SU-DHL-6 (cell line): ENCODE data around the gene CCR5AS.
"Not testable (repeated sequence)": the region's sequence is repeated elsewhere in the genome, so short reads cannot be mapped to it uniquely, and the experiment has no call there.

ENCODE experiments used
- H2AFZ ChIP-seq: fragments of 200-600 bp; sonication (generic); 2 replicates; pipeline ENCODE4 v1.6.1; 2014; ENCODE audit warnings: low read depth, mild to moderate bottlenecking, moderate library complexity, mixed read lengths, antibody characterized with exemption, low read length; ENCODE audit not compliant: severe bottlenecking
- H3F3A ChIP-seq: fragments of 200-600 bp; shearing (Covaris generic); 2 replicates; pipeline ENCODE4 v1.6.0; 2016; ENCODE audit warnings: antibody characterized with exemption, mild to moderate bottlenecking; ENCODE audit not compliant: insufficient read depth
- H3K27ac ChIP-seq: fragments of 200-600 bp; sonication (generic); 2 replicates; pipeline ENCODE4 v1.5.1; 2016; ENCODE audit warnings: low read depth, mild to moderate bottlenecking, low read length, moderate library complexity, mixed read lengths
- H3K27me3 ChIP-seq: fragments of 200-600 bp; sonication (generic), shearing (Covaris generic); 2 replicates; pipeline ENCODE4 v1.6.0; 2014; ENCODE audit warnings: mild to moderate bottlenecking, low read length
- H3K36me3 ChIP-seq: fragments of 200-600 bp; sonication (generic); 2 replicates; pipeline ENCODE4 v1.6.1; 2014; ENCODE audit warnings: mild to moderate bottlenecking, low read length, mixed read lengths
- H3K4me2 ChIP-seq: fragments of 300-600, 200-600 bp; shearing (Covaris generic), sonication (generic); 2 replicates; pipeline ENCODE4 v1.6.0; 2014; ENCODE audit warnings: low read length, low read depth, mild to moderate bottlenecking; ENCODE audit not compliant: poor library complexity, severe bottlenecking
- H3K4me3 ChIP-seq: fragments of 200-600 bp; sonication (generic); 2 replicates; pipeline ENCODE4 v1.5.1; 2014; ENCODE audit warnings: antibody characterized with exemption, low read length, mild to moderate bottlenecking, mixed read lengths; ENCODE audit not compliant: insufficient read depth, poor library complexity, severe bottlenecking
- H3K79me2 ChIP-seq: fragments of 200-600 bp; sonication (generic); 2 replicates; pipeline ENCODE4 v1.6.1; 2014; ENCODE audit warnings: mild to moderate bottlenecking, low read length, moderate library complexity; ENCODE audit not compliant: insufficient read depth
- H3K9ac ChIP-seq: fragments of 200-600 bp; sonication (generic); 2 replicates; pipeline ENCODE4 v1.7.0; 2014; ENCODE audit warnings: mild to moderate bottlenecking, low read length
- H3K9me2 ChIP-seq: fragments of 200-600 bp; sonication (generic); replicated peaks from 2 replicates; pipeline ENCODE4 v1.6.1; 2014; ENCODE audit warnings: low read length; ENCODE audit not compliant: insufficient read depth
- H3K9me3 ChIP-seq: fragments of 200-600 bp; sonication (generic); 2 replicates; pipeline ENCODE4 v1.6.1; 2014; ENCODE audit warnings: low read length, mixed read lengths; ENCODE audit not compliant: insufficient read depth
- H4K20me1 ChIP-seq: fragments of 200-600 bp; sonication (generic); 2 replicates; pipeline ENCODE4 v1.6.1; 2014; ENCODE audit warnings: low read depth, mild to moderate bottlenecking, antibody characterized with exemption, low read length, moderate library complexity, mixed read lengths
- CTCF ChIP-seq: fragments of 200-600 bp; sonication (generic); IDR thresholded peaks from one replicate; pipeline ENCODE4 v1.5.1; 2017; ENCODE audit warnings: antibody characterized with exemption, mild to moderate bottlenecking, low read length, moderate library complexity; ENCODE audit not compliant: insufficient read depth, poor library complexity, severe bottlenecking
- EZH2phosphoT487 ChIP-seq: fragments of 200-600 bp; sonication (generic), shearing (Covaris generic); conservative IDR thresholded peaks from 2 replicates; pipeline ENCODE4 v1.6.1; 2018; ENCODE audit warnings: mild to moderate bottlenecking, antibody characterized with exemption, low read length, moderate library complexity, mixed read lengths

CCR5AS gene

GRCh38 chr3:46429671-46430070 is 22.8 kb upstream of the CCR5AS start:
- H3K27ac ChIP-seq = no peak overlapping the region
- H3K4me2 ChIP-seq = no peak overlapping the region
- no peak overlapping the region for H3K9ac ChIP-seq

GRCh38 chr3:46429250-46429649 is 22.4 kb upstream of the CCR5AS start:
- Histone ChIP-seq H3F3A (no peaks in the 10 kb centered on the region), H3K27me3 (no peaks in the 10 kb centered on the region)

More at GRCh38 chr3:46429671-46430070, 22.8 kb upstream of the CCR5AS start:
- Histone ChIP-seq H3F3A (no peaks in the 10 kb centered on the region), H3K27me3 (no peaks in the 10 kb centered on the region), H3K9me2 (no peaks in the 10 kb centered on the region), H3K4me3 (no peak overlapping the region), H3K9me3 (peaks cover 6% of the 10 kb centered on the region; the same call in 1 of the 2 replicates), H3K79me2 (no peaks in the 10 kb centered on the region), H4K20me1 (no peaks in the 10 kb centered on the region), H3K36me3 (no peaks in the 10 kb centered on the region), H2AFZ (no peak overlapping the region)
- TF ChIP-seq EZH2phosphoT487 (no peak), CTCF (no peak)

GRCh38 chr3:46427916-46428833 is 21.3 kb upstream of the CCR5AS start:
- Histone ChIP-seq H3K9me3 (peaks cover 6% of the 10 kb centered on the region; the same call in 1 of the 2 replicates), H3F3A (no peaks in the 10 kb centered on the region), H2AFZ (no peak overlapping the region), H3K79me2 (no peaks in the 10 kb centered on the region), H3K9ac (no peak overlapping the region), H4K20me1 (no peaks in the 10 kb centered on the region), H3K9me2 (no peaks in the 10 kb centered on the region), H3K27me3 (no peaks in the 10 kb centered on the region), H3K27ac (no peak overlapping the region), H3K4me3 (no peak overlapping the region), H3K36me3 (no peaks in the 10 kb centered on the region), H3K4me2 (no peak overlapping the region)
- TF ChIP-seq CTCF = no peak
- TF ChIP-seq EZH2phosphoT487 = no peak

More at GRCh38 chr3:46429250-46429649, 22.4 kb upstream of the CCR5AS start:
- H3K27ac ChIP-seq = no peak overlapping the region
- no peaks in the 10 kb centered on the region for H4K20me1 ChIP-seq
- no peaks in the 10 kb centered on the region for H3K9me2 ChIP-seq
- no peak overlapping the region for H3K4me2 ChIP-seq
- no peaks in the 10 kb centered on the region for H3K36me3 ChIP-seq
- peaks cover 6% of the 10 kb centered on the region; the same call in 1 of the 2 replicates for H3K9me3 ChIP-seq
- no peak overlapping the region for H3K4me3 ChIP-seq
- no peaks in the 10 kb centered on the region for H3K79me2 ChIP-seq
- H3K9ac ChIP-seq = no peak overlapping the region
- no peak for TF ChIP-seq CTCF
- TF ChIP-seq EZH2phosphoT487 = no peak
- H2AFZ ChIP-seq = no peak overlapping the region

- H3K36me3 ChIP-seq = not testable (repeated sequence)
These were observed 20.5 kb upstream of the CCR5AS start for GRCh38 chr3:46427404-46427803.

GRCh38 chr3:46426476-46426875 is 19.6 kb upstream of the CCR5AS start:
- not testable (repeated sequence) for H3K4me3 ChIP-seq, H3K9me2 ChIP-seq, H3K36me3 ChIP-seq, H3K27ac ChIP-seq, H2AFZ ChIP-seq, H3F3A ChIP-seq, H3K79me2 ChIP-seq, H3K9ac ChIP-seq, H3K4me2 ChIP-seq, H3K27me3 ChIP-seq, H3K9me3 ChIP-seq, H4K20me1 ChIP-seq

More at GRCh38 chr3:46427404-46427803, 20.5 kb upstream of the CCR5AS start:
- H2AFZ ChIP-seq, H3K79me2 ChIP-seq, H3K9me2 ChIP-seq, H3K27me3 ChIP-seq, H4K20me1 ChIP-seq, H3F3A ChIP-seq, H3K9me3 ChIP-seq, H3K4me3 ChIP-seq, H3K27ac ChIP-seq, H3K9ac ChIP-seq, H3K4me2 ChIP-seq: not testable (repeated sequence)
